RKO (cell line): ENCODE results near the gene ERGIC3.
"Not testable (repeated sequence)": the region's sequence is repeated elsewhere in the genome, so short reads cannot be mapped to it uniquely, and the experiment has no call there.

Experiments used
- DNase-seq: peaks from one replicate; pipeline ENCODE4 v3.0.0-alpha.2; 2016; ENCODE audit warnings: low spot score

ERGIC3 gene

DNA sequence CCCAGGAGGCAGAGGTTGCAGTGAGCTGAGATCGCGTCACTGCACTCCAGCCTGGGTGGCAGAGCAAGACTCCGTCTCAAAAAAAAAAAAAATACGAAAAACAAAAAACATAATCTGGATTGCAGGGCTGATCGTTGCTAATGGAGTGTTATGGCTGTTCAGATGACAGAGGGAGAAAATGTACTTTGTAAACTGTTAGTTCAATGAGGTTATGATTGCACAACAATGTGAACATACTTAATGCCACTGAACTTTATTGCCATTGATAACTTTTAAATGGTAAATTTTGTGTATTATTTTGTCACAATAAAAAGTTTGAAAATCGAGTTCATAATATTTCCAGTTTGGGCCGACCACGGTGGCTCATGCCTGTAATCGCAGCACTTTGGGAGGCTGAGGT lies 22.9 kb upstream of the ERGIC3 start:
- no peak for DNase-seq

DNA sequence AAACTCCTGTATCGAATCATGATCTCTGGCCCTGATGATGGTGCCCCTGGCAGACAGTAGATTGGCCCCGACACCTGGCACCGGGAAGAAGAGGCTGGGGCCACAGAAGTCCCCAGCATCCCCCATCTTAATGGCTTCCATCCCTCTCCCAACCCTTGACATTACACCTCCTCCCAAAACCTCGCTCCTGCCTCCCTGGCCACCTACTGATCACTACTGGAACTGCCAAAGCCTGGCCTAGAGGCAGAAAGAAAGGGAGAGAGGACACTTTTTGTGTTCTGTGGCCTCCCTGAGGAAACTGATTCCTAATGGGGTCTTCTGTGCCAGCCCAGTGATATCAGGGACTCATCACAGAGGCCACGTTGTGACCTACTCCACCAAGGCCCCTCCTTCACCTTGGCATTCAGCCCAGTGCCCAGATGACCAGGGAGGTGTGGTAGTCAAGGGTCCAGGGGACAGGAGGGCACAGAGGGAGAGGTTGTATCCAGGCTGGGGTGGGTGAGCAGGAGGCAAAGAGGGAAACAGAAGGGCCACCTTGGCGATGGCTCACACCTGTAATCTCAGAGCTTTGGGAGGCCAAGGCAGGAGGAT lies 18.5 kb upstream of the ERGIC3 start:
- DNase-seq = peak; percentile 29

DNA sequence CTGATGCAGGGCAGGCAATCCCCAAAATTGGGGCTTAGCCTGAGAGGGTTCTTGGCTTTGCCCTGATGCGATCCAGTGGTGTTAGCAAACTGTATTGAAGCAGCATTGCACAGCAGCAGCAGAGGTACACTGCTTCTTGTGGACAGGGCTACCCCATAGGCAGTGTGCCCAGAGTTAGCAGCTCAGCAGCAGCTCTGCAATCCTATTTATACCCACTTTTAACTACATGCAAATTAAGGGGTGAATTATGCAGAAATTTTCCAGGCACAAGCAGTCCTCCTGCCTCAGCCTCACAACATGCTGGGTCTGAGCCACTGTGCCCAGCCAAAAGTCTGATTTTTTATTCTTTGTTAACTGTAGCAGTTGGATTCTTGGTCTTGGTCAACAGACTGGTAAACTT lies 16.2 kb upstream of the ERGIC3 start:
- DNase-seq = no peak

DNA sequence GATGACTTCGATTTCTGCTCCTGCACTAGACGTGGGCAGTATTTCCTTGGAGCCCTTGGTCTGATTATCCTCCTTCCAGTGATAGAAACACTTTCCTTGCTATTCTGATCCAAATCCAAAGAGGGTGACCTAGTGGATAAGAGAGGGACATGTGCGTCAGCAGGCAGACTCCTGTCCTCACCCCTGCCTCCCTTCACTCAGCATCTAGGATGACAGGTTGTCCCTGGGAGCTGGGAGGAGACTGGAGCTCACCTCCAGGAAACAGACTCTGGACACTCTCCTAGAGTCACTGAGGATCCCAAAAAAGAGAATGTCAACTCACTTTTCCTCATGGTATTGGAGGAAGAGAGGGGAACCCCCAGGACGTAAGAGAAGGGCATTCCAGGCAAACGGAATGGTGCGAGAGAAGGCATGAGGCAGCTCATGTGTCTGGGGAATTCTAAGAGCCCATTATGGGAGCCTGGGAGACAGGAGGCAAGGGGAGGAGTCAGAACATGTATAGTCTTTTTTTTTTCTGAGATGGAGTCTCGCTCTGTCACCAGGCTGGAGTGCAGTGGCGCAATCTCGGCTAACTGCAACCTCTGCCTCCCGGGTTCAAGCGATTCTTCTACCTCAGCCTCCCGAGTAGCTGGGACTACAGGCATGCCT lies 14.6 kb upstream of the ERGIC3 start:
- DNase-seq = no peak

DNA sequence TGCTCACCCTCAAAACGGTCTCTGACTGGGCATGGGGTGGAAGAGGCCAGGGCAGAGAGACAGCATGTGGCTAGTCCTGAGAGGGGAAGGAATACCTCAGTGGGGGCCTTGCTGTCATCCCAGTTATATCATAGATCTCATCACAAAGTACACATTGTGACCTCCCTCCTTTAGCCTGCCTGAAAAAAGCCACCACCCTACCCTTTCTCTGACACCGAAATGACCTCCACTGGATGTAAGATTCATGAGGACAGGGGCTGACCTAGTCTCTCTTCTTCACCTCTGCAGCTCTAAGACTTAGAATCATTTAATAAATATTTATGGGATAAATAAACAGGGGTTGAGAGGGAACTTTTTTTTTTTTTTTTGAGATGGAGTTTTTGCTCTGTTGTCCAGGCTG lies 12.3 kb upstream of the ERGIC3 start, which contains the start of gene C20orf173:
Gene C20orf173 (minus strand): TSS at position 101 of the 400 bp plus-strand sequence. CDS start 279 bp downstream, outside the sequence.
- DNase-seq = no peak

DNA sequence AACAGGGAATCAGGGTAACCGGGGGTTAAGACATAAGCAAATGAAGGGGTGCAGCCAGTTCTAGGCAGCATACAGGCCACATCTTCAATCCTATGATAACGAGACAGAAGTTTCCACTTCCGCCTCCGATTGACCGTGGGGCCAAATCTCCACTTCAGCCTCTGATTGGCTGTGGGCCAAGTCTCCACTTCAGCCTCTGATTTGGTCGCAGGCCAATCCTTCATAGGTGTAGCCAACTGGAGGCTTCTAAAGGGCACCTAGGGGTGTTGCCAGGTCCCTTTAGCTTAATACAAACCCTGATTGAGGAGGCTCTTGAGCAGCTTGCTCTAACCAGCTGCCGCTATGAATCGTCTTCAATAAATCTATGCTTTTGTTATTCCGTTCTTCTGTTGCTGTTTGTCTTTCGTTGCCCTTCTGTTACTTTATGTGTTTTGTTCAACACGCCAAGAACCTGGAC lies 2.1 kb upstream of the ERGIC3 start:
- no peak for DNase-seq

DNA sequence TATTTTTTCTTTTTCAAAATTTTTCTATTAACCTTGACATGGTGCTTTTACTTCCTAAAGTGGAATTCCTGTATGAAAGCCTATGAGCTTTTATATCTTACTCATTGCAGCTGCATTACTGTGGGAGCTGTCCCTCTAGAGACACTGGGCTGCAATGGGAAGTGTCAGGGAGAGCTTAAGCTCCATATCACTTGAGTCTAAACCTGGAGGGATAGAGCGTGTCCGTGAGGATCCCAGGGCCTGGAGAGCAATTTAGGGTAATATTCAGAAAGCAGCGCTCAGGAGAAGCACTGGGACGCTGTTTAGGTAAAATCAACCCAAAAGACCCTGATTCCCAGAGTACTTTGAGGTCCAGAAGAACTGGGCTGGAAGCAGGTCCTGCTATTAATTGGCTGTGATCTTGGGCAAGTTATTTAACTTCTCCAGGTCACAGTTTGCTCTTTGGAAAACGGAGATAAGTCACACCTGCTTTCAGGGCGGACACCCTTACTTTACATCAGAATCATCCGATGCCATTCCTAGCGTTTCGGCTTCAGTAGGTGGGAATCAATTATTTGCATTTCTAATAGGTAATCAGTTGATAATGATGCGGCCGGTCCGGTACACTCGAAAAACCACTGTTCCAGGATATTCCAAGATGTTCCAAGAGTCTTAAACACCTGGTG lies 628 bp upstream of the ERGIC3 start:
- no peak for DNase-seq

DNA sequence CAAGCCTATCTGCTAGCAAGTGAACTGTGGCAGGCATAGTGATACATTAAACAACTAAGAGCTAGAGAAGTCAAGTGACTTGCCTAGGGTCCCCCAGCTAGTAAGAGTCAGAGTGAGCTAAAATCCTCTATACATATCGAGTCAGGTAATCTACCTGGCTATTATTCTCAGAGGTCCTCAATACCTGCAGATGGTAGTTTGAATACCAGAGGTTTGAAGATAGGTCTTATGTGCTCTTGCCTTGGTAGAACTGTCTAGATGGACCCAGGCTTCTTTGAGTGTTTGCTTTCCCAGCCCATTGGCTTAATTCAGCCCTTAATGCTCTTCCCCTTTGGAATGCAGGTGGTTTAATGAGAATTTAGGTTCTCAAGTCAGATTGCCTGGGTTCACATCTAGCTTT lies 1.1 kb downstream of the ERGIC3 start:
- DNase-seq = no peak

DNA sequence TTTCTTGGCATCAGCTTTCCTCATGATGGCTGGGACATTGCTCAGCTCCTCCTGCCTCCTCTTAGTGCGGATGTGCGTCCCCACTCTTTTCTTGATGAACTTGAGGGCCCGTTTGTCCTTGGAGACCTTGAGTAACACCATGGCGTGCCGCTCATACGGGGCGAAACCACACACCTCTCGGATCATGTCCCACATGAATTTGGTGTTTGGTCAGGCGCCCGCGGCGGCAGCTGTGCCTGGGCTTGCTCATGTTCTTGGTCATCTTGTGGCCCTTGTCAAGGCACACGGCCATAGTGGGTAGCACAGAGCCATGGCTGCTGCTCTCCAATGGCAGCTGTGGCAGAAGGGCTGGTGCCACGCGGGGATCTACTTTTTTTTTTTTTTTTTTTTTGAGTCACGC lies 2.6 kb downstream of the ERGIC3 start:
- DNase-seq = no peak

DNA sequence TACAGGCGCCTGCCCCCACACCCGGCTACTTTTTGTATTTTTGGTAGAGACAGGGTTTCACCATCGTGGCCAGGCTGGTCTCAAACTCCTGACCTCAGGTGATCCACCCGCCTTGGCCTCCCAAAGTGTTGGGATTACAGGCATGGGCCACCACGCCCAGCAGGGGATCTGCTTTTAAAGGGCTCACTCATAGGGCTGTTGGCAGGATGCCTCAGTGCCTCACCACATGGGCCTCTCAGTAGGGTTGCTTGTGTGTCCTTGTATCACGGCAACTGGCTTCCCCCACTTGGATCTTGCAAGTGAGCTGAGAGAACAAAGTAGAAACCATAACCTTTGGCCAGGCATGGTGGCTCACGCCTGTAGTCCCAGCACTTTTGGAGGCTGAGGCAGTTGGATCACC lies 3.1 kb downstream of the ERGIC3 start:
- peak; percentile 47 for DNase-seq

DNA sequence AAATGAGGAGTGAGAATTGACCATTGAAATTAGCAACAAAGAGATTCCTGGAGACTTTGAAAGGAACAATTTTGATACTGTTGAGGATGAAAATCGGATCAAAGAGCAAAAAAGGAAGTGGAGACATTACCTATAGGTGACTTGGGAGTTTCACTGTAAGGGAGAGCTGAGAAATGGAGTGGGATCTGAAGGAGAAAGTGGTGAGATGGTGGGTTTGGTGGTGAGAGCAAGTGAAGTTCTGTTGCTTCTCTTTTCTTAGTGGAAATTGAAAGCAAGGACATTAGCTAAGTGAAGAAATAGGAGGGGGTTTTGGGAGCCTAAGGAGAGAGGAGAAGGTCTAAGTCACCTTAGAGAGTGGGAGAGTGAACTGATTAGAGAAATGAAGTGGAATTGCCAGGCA lies 4.2 kb downstream of the ERGIC3 start:
- DNase-seq = no peak

DNA sequence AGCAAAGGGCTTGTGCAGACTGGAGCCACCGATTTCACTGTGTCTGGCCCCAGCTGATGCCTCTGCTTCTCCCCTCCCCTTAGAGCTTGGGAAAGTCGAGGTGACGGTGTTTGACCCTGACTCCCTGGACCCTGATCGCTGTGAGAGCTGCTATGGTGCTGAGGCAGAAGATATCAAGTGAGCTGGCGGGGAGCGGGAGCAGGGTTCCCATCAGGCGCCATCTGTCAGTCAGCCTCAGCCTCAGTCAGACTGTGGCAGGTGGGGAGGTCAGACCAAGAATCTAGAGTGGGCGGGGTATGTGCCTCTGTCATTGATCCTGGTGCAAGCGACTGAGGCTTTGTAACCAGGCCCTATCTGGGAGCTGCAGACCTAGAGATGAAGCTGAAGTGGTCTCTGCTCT lies 5.5 kb downstream of the ERGIC3 start:
- no peak for DNase-seq

DNA sequence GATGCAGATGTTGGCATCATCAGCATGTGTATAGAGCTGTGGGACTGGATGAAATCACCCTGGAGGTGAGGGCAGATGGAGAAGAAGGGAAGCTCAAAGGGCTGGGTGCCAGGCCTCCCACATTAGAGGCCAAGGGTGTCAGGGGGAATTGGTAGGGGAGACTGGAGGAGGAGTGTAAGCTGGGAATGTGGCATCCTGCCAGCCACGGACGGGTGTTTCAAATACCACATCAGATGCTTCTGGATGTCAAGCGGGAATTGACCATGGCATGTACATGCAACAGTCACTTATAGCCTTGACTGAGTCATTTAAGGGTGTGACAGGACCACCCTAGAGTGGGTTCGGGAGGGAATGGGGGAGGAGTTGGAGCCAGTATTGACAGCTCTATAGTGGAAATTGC lies 9.6 kb downstream of the ERGIC3 start:
- DNase-seq = no peak

DNA sequence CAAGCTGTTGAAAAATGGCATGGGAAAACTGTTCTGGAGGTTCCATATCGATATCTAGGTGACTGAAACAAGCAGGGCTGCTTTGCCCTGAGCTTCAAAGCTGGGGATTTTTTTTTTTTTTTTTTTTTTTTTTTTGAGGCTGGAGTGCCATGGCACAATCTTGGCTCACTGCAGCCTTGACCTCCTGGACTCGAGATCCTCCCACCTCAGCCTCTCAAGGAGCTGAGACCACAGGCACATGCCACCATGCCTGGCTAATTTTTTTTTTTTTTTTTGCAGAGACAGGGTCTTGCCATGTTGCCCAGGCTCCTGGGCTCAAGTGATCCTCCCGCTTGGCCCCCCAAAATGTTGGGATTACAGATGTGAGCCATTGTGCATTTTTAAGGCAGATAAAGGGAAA lies 11.0 kb downstream of the ERGIC3 start:
- no peak for DNase-seq

DNA sequence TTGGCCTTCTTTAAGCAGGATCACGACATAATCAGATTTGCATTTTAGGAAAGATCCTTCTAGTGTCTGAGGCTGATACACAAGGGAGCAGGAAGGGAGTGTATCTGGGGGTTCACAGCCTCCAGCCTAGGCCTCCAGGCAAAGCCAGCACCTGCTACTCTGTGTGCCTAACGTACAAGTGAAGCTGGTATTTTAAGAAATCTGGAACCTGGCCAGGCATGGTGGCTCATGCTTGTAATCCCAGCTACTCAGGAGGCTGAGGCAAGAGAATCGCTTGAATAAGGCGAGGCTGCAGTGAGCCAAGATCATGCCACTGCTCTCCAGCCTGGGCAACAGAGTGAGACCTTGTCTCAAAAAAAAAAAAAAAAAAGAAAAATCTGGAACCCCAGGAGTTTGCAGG lies 13.6 kb downstream of the ERGIC3 start:
- DNase-seq = not testable (repeated sequence)

DNA sequence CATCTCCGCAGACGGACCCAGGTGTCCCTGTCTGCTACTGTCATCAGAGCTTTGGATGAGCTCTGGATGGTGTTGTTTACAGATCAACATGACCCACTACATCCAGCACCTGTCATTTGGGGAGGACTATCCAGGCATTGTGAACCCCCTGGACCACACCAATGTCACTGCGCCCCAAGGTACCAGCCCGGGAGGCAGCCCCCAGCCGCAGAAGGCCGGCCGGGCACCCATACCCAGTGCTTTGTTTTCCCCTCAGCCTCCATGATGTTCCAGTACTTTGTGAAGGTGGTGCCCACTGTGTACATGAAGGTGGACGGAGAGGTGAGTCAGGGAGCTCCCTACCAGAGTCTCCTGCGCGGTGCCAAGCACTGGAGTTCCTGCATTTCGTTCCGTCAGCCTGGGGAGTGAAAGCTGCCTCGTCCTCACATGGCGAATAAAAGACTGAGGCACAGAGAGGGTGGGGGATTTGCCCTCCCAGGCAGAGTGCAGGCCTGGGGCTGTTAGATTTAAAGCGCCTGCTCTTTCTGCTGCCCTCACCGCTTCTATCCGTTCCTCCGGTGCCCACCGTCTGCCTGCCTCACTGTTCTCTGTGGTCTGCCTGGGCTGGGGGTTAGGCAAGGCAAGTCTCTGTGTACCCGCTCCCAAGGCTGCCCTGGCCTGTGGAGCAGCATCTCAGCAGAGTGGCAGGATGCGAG lies 14.2 kb downstream of the ERGIC3 start:
- DNase-seq = no peak

DNA sequence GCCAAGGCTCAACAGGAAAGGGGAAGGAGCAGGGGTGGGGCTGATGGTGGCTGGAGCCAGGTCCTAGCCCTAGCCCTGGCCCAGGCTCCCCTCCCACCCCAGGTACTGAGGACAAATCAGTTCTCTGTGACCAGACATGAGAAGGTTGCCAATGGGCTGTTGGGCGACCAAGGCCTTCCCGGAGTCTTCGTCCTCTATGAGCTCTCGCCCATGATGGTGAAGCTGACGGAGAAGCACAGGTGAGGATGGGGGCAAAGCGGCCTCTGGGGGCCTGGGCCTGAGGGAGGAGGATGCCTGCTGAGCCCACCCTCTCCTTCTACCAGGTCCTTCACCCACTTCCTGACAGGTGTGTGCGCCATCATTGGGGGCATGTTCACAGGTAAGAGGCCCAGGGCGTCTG lies 15.0 kb downstream of the ERGIC3 start:
- no peak for DNase-seq

DNA sequence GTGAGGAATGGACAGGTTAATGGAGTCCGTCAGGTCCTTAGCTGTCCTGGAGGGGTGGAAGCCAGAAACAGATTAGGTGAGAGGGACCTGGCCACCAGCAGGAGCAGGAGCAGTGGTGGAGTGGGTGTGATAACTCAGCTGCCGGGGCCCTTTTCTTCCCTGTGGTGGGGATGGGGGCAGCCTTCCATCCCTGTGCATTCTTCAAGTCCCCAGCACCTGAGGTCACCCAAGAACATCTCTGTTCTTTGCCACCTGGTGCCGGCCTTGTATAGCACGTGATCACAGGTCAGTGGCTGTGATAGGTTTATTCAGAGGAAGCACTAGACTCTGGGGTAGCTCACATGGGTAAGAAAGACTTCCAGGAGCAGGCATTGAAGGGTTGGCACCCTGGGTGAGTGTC lies 16.6 kb downstream of the ERGIC3 start:
- no peak for DNase-seq

DNA sequence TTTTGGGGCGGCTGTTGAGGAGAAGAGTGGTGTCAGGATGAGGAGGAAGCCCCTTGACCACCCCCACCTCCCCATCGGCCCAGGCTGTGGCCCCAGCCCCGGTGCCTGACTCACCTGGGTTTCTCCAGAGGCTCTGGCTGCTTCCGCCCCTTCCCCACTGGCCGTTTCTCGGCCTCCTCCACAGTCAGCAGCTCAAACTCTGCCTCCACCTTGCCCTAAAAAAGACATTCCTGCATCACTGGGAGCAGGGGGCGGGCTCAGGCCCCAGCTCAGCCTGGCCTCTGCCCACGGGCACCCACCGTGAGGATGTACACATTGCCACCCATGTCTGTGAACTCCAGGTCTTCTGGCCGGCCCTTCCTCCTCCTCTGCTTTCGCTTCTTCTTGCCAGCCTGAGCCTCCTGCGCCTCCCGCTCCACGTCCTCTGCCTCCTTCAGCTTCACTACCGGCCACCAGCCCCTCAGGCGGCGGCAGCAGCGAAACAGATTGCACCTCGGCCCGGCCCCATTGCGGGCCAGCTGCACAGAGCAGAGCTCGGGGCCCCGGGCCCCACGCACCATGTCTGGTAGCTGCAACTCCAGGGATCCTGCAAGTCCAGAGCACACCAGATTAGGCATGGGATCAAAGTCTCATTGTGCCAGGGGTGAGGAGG lies 17.3 kb downstream of the ERGIC3 start:
- DNase-seq = no peak

DNA sequence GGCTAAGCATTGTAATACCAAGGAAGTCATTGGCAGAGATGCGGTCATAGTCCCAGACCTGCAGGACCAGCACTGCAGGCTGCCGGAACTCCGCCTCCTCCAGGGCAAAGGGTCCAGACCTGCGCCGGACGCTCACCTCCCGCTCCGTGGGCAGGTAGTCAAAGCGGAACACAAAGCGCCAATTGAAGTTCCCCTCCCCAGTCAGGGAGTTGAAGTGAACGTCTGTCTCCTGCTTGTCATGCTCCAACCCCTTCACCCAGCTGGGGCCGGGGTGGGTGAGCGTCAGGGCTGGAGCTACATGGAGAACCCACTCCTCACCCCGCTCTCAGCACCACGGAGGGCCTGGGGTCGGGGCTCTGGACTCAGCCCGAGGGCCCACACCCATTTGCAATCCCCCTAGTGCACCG lies 18.2 kb downstream of the ERGIC3 start:
- no peak for DNase-seq

DNA sequence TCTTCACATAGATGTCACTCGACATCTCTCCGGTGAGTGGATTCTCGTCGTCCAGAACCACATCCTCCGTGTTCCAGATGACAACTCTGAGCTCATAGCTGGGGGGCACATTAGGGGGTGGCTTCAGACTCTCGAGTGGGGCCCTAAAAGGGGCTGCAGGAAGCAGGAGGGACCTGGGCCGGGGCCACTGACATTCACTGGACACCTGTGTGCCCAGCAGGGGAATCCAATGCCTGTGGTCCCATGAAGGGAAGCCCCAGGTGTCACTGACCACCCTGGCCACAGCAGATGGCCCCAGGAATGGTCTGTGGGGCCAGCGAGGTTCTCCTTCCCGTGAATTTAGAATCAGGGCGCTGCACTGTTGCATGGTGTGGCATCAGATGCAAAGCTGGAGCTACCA lies 18.7 kb downstream of the ERGIC3 start:
- DNase-seq = no peak

DNA sequence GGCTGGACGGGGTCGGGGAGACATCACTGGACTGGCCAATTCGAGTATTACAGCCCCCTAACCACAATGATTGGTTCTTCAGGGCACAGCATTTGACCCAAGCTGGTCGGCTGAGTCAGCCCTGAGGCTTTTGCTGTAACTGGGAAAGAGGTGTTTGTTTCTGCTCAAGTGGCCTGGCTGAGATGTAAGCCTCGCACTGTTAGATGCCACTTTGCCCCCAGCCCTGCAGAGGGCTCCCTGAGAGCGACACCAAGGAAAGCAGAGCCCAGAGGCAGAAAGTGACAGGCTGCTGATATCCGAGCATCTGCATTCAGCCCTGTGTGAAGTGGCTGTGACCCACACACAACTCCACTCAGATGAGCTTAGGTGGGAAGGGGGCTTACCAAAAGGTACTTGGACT lies 19.4 kb downstream of the ERGIC3 start:
- DNase-seq = peak; percentile 82
